HEK293 (cell line): Measurements from ENCODE around the gene CPNE2.

Experiments
- CTCF ChIA-PET: fragments of 350-600 bp; formaldehyde crosslinking; extraction: SDS; loops from one replicate; lab custom pipeline; 2021; ENCODE audit warnings: antibody characterized with exemption; lab: Yijun Ruan, JAX
- POLR2A ChIA-PET: fragments of 300-600 bp; formaldehyde crosslinking; extraction: SDS; loops from one replicate; lab custom pipeline; 2020; ENCODE audit warnings: antibody characterized with exemption, inconsistent platforms; lab: Yijun Ruan, JAX
- H3K27ac ChIP-seq: fragments of 200-500 bp; sonication (Bioruptor generic); 2 replicates; pipeline ENCODE4 v1.5.1; 2014; ENCODE audit warnings: low read depth, low read length, control low read depth, inconsistent platforms; ENCODE audit errors: extremely low read depth
- H3K36me3 ChIP-seq, 2 experiments: fragments of 200-500 bp in 1 of 2; sonication (Bioruptor generic) in 1 of 2; 1 replicate in 1 of 2; 2 replicates in 1 of 2; pipeline ENCODE4 v1.5.1; 2014 to 2017; ENCODE audit warnings: inconsistent platforms in 2 of 2, low read length in 2 of 2; ENCODE audit not compliant: control insufficient read depth in 2 of 2, insufficient read depth in 1 of 2
- H3K4me1 ChIP-seq: fragments of 200-500 bp; sonication (Bioruptor generic); 2 replicates; pipeline ENCODE4 v1.5.1; 2014; ENCODE audit warnings: mild to moderate bottlenecking, low read length, inconsistent platforms; ENCODE audit not compliant: control insufficient read depth, insufficient read depth
- H3K4me3 ChIP-seq: 2 replicates; pipeline ENCODE4 v1.5.1; 2011; ENCODE audit warnings: low read depth, mild to moderate bottlenecking, control low read depth, low read length, moderate library complexity
- H3K9me3 ChIP-seq: fragments of 200-500 bp; sonication (Bioruptor generic); 2 replicates; pipeline ENCODE4 v1.5.1; 2014; ENCODE audit warnings: low read depth, low read length, inconsistent platforms; ENCODE audit not compliant: control insufficient read depth, insufficient read depth
- AEBP2 ChIP-seq: fragments of 450-650 bp; formaldehyde crosslinking; IDR thresholded peaks from 2 replicates; pipeline ENCODE4 v1.5.1; 2016; ENCODE audit warnings: missing biosample characterization, missing genetic modification characterization, borderline replicate concordance
- GLI2 ChIP-seq: fragments of 450-650 bp; formaldehyde crosslinking; IDR thresholded peaks from 2 replicates; pipeline ENCODE4; 2017; ENCODE audit warnings: missing biosample characterization, missing genetic modification characterization, low read depth, borderline replicate concordance
- GLI4 ChIP-seq: fragments of 450-650 bp; formaldehyde crosslinking; IDR thresholded peaks from 2 replicates; pipeline ENCODE4 v1.5.1; 2016; ENCODE audit warnings: missing biosample characterization, missing genetic modification characterization
- IKZF3 ChIP-seq: fragments of 450-650 bp; IDR thresholded peaks from 2 replicates; pipeline ENCODE4 v1.5.0; 2018; ENCODE audit warnings: missing biosample characterization, mild to moderate bottlenecking, missing genetic modification characterization, moderate library complexity
- KLF17 ChIP-seq: fragments of 450-650 bp; formaldehyde crosslinking; IDR thresholded peaks from 2 replicates; pipeline ENCODE4 v1.5.1; 2016; ENCODE audit warnings: missing biosample characterization, missing genetic modification characterization
- PATZ1 ChIP-seq: fragments of 450-650 bp; formaldehyde crosslinking; IDR thresholded peaks from 2 replicates; pipeline ENCODE4 v1.5.1; 2016; ENCODE audit warnings: missing biosample characterization, missing genetic modification characterization
- ZNF121 ChIP-seq: fragments of 450-650 bp; formaldehyde crosslinking; IDR thresholded peaks from 2 replicates; pipeline ENCODE4 v1.5.1; 2016; ENCODE audit warnings: missing biosample characterization, missing genetic modification characterization
- ZNF140 ChIP-seq: fragments of 450-650 bp; formaldehyde crosslinking; IDR thresholded peaks from 2 replicates; pipeline ENCODE4 v1.5.1; 2016; ENCODE audit warnings: missing biosample characterization, missing genetic modification characterization
- ZNF169 ChIP-seq: fragments of 450-650 bp; formaldehyde crosslinking; IDR thresholded peaks from 2 replicates; pipeline ENCODE4 v1.5.1; 2016; ENCODE audit warnings: missing biosample characterization, missing genetic modification characterization
- ZNF174 ChIP-seq: fragments of 450-650 bp; formaldehyde crosslinking; IDR thresholded peaks from 2 replicates; pipeline ENCODE4 v1.5.0; 2017; ENCODE audit warnings: missing biosample characterization, mild to moderate bottlenecking, missing genetic modification characterization
- ZNF19 ChIP-seq: fragments of 450-650 bp; formaldehyde crosslinking; IDR thresholded peaks from 2 replicates; pipeline ENCODE4; 2016; ENCODE audit warnings: missing biosample characterization, missing genetic modification characterization, low read depth
- ZNF2 ChIP-seq: fragments of 450-650 bp; formaldehyde crosslinking; IDR thresholded peaks from 2 replicates; pipeline ENCODE4 v1.5.1; 2016; ENCODE audit warnings: missing biosample characterization, missing genetic modification characterization
- ZNF488 ChIP-seq: fragments of 450-650 bp; formaldehyde crosslinking; IDR thresholded peaks from 2 replicates; pipeline ENCODE4 v1.5.1; 2016; ENCODE audit warnings: missing biosample characterization, missing genetic modification characterization
- ZNF544 ChIP-seq: fragments of 450-650 bp; formaldehyde crosslinking; IDR thresholded peaks from 2 replicates; pipeline ENCODE4 v1.5.0; 2017; ENCODE audit warnings: missing biosample characterization, missing genetic modification characterization
- ZNF596 ChIP-seq: fragments of 450-650 bp; IDR thresholded peaks from 2 replicates; pipeline ENCODE4 v1.5.0; 2018; ENCODE audit warnings: missing biosample characterization, mild to moderate bottlenecking, missing genetic modification characterization, moderate library complexity
- ZNF677 ChIP-seq: fragments of 450-650 bp; IDR thresholded peaks from 2 replicates; pipeline ENCODE4 v1.5.0; 2018; ENCODE audit warnings: missing biosample characterization, mild to moderate bottlenecking, missing genetic modification characterization, moderate library complexity
- ZNF692 ChIP-seq: fragments of 450-650 bp; formaldehyde crosslinking; IDR thresholded peaks from 2 replicates; pipeline ENCODE4 v1.5.1; 2016; ENCODE audit warnings: missing biosample characterization, missing genetic modification characterization
- ZNF777 ChIP-seq: fragments of 450-650 bp; formaldehyde crosslinking; IDR thresholded peaks from 2 replicates; pipeline ENCODE4 v1.5.1; 2017; ENCODE audit warnings: missing biosample characterization, missing genetic modification characterization, borderline replicate concordance
- ZXDB ChIP-seq: fragments of 450-650 bp; formaldehyde crosslinking; IDR thresholded peaks from 2 replicates; pipeline ENCODE4 v1.5.1; 2016; ENCODE audit warnings: missing biosample characterization, missing genetic modification characterization
- TF ChIP-seq, protein P1 (sequence below): fragments of 450-650 bp; formaldehyde crosslinking; IDR thresholded peaks from 2 replicates; pipeline ENCODE4 v1.5.0; 2017; ENCODE audit warnings: missing biosample characterization, missing genetic modification characterization, borderline replicate concordance
- TF ChIP-seq, protein P2 (sequence below): fragments of 450-650 bp; formaldehyde crosslinking; IDR thresholded peaks from 2 replicates; pipeline ENCODE4 v1.5.1; 2016; ENCODE audit warnings: missing biosample characterization, missing genetic modification characterization

CPNE2 gene

DNA sequence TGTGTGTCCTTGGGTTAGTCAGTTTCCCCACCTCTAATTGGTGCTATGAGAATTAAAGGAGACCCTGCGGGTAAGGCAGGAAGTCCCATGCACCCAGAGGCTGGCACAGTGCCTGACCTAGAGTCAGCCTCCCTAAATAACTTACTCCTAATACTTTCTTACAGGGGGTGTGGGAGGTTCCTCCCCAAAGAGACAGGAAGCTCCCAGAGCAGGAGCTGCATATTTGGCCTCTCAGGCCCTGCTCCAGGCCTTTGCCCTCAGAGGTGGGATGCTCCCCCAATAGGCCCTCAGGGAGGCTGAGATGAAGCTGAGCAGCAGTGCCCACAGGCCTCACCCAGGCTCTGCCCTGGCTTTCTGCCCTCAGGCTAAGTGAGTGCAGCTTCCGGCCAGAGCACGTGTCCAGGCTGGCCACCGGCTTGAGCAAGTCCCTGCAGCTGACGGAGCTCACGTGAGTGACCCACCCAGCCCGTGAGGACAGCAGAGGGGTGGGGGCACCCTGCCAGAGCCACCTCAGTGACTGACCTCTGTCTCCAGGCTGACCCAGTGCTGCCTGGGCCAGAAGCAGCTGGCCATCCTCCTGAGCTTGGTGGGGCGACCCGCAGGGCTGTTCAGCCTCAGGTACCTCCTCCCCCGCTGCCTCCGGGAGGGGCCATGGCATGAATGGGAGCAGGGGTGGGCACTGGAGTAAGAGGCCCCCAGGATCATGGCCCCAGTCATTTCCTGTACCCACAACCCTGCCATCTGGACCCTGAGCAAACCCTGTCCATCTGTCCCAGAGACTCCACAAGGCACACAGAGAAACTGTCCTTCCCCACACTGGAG lies 31.1 kb upstream of the CPNE2 start:
- no peaks in the 10 kb centered on the region for H3K4me1 ChIP-seq
- POLR2A ChIA-PET = no interaction called here
- H3K36me3 ChIP-seq = no peaks in the 10 kb centered on the region
- H3K4me3 ChIP-seq = no peak overlapping the region
- no peak overlapping the region for H3K27ac ChIP-seq
- CTCF ChIA-PET = interaction anchor here (1.0 to 1.5 kb wide), 3 partner anchors 15 to 97 kb away, joined by 3 to 4 read pairs (median 3); no protein-coding TSS in a partner anchor
- no peak for TF ChIP-seq ZXDB (tag by site-specific recombination)
- no peak for TF ChIP-seq ZNF692 (tag by site-specific recombination)
- no peak for TF ChIP-seq ZNF677
- TF ChIP-seq, protein P1, sequence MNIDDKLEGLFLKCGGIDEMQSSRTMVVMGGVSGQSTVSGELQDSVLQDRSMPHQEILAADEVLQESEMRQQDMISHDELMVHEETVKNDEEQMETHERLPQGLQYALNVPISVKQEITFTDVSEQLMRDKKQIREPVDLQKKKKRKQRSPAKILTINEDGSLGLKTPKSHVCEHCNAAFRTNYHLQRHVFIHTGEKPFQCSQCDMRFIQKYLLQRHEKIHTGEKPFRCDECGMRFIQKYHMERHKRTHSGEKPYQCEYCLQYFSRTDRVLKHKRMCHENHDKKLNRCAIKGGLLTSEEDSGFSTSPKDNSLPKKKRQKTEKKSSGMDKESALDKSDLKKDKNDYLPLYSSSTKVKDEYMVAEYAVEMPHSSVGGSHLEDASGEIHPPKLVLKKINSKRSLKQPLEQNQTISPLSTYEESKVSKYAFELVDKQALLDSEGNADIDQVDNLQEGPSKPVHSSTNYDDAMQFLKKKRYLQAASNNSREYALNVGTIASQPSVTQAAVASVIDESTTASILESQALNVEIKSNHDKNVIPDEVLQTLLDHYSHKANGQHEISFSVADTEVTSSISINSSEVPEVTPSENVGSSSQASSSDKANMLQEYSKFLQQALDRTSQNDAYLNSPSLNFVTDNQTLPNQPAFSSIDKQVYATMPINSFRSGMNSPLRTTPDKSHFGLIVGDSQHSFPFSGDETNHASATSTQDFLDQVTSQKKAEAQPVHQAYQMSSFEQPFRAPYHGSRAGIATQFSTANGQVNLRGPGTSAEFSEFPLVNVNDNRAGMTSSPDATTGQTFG = no peak
- TF ChIP-seq ZNF121 (tag by site-specific recombination) = no peak
- TF ChIP-seq ZNF19 (tag by site-specific recombination) = no peak
- no peak for TF ChIP-seq ZNF174
- no peak for TF ChIP-seq KLF17 (tag by site-specific recombination)
- TF ChIP-seq ZNF544 (tag by site-specific recombination) = no peak
- TF ChIP-seq ZNF2 (tag by site-specific recombination) = no peak
- no peak for TF ChIP-seq GLI4
- no peak for TF ChIP-seq ZNF488 (tag by site-specific recombination)
- TF ChIP-seq ZNF140 = no peak
- TF ChIP-seq IKZF3 (tag by site-specific recombination) = no peak
- no peak for TF ChIP-seq ZNF169 (tag by site-specific recombination)
- TF ChIP-seq PATZ1 (tag by site-specific recombination) = no peak
- H3K9me3 ChIP-seq = no peaks in the 10 kb centered on the region

- Histone ChIP-seq H3K4me1 (no peaks in the 10 kb centered on the region), H3K36me3 (no peaks in the 10 kb centered on the region), H3K27ac (no peak overlapping the region), H3K9me3 (no peaks in the 10 kb centered on the region), H3K4me3 (no peak overlapping the region)
- ChIA-PET CTCF (interaction anchor here (0.6 to 1.5 kb wide), 3 partner anchors 10 to 22 kb away, joined by 3 to 4 read pairs (median 3); no protein-coding TSS in a partner anchor), POLR2A (no interaction called here)
- TF ChIP-seq GLI2 (tag by site-specific recombination) = no peak
- TF ChIP-seq, protein P2, sequence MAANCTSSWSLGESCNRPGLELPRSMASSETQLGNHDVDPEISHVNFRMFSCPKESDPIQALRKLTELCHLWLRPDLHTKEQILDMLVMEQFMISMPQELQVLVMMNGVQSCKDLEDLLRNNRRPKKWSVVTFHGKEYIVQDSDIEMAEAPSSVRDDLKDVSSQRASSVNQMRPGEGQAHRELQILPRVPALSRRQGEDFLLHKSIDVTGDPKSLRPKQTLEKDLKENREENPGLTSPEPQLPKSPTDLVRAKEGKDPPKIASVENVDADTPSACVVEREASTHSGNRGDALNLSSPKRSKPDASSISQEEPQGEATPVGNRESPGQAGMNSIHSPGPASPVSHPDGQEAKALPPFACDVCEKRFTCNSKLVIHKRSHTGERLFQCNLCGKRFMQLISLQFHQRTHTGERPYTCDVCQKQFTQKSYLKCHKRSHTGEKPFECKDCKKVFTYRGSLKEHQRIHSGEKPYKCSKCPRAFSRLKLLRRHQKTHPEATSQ = no peak
- no peak for TF ChIP-seq KLF17 (tag by site-specific recombination)
- TF ChIP-seq ZNF777 (tag by site-specific recombination) = no peak
- no peak for TF ChIP-seq AEBP2 (tag by site-specific recombination)
- no peak for TF ChIP-seq ZNF596
Observed at GRCh38 chr16:57062329-57062728, 30.1 kb upstream of the CPNE2 start.
